RWPE1 (cell line): ENCODE results near the gene VPS52.
"Not testable (repeated sequence)": the region's sequence is repeated elsewhere in the genome, so short reads cannot be mapped to it uniquely, and the experiment has no call there.

ENCODE experiments used
- CTCF ChIA-PET: fragments of 350-600 bp; sonication (Branson Sonifier 250); formaldehyde crosslinking; extraction: SDS; loops from one replicate; lab custom pipeline; 2021; lab: Yijun Ruan, JAX
- POLR2A ChIA-PET: fragments of 400-600 bp; formaldehyde crosslinking; extraction: SDS; loops from one replicate; lab custom pipeline; 2020; ENCODE audit warnings: antibody characterized with exemption; ENCODE audit not compliant: low non-redundant PET; lab: Yijun Ruan, JAX
- DNase-seq: peaks from one replicate; pipeline ENCODE4 v3.0.0; 2012; ENCODE audit warnings: low spot score
- H3K27ac ChIP-seq: fragments of 450-650 bp; 2 replicates; pipeline ENCODE4 v1.5.1; 2017
- CTCF ChIP-seq: fragments of 450-650 bp; conservative IDR thresholded peaks from 2 replicates; pipeline ENCODE4 v1.5.1; 2017; ENCODE audit warnings: low read depth, mild to moderate bottlenecking

The VPS52 gene

GRCh38 chr6:33235221-33235634 lies 36.4 kb downstream of the VPS52 start:
- ChIA-PET CTCF (interaction anchor here (0.6 to 1.4 kb wide), 3 partner anchors 13 to 126 kb away, joined by 4 to 6 read pairs (median 4); no protein-coding TSS in a partner anchor), POLR2A (no interaction called here)
- H3K27ac ChIP-seq, result no peak overlapping the region
- DNase-seq, result no peak
- no peak for TF ChIP-seq CTCF

- POLR2A ChIA-PET, DNase-seq, H3K27ac ChIP-seq: not testable (repeated sequence)
- CTCF ChIA-PET, result interaction anchor here (0.6 to 0.7 kb wide), 4 partner anchors 11 to 186 kb away, joined by 3 to 10 read pairs (median 3); no protein-coding TSS in a partner anchor
These were observed 45.1 kb downstream of the VPS52 start for GRCh38 chr6:33226503-33227120.

GRCh38 chr6:33217681-33218080 lies 54.0 kb downstream of the VPS52 start:
- CTCF ChIA-PET, result no interaction called here
- no peak overlapping the region for H3K27ac ChIP-seq
- DNase-seq, result no peak
- no peak for TF ChIP-seq CTCF
- POLR2A ChIA-PET, result no interaction called here

- DNase-seq, result no peak
- ChIA-PET CTCF (no interaction called here), POLR2A (no interaction called here)
These were observed 54.4 kb downstream of the VPS52 start for GRCh38 chr6:33217246-33217645.

GRCh38 chr6:33216117-33216649 lies 55.5 kb downstream of the VPS52 start:
- DNase-seq, result no peak
- ChIA-PET POLR2A (no interaction called here), CTCF (no interaction called here)
- no peak overlapping the region for H3K27ac ChIP-seq
- no peak for TF ChIP-seq CTCF

More at GRCh38 chr6:33217246-33217645, 54.4 kb downstream of the VPS52 start:
- TF ChIP-seq CTCF, result no peak
- H3K27ac ChIP-seq, result no peak overlapping the region

- DNase-seq, result no peak
- ChIA-PET POLR2A (no interaction called here), CTCF (no interaction called here)
- no peak for TF ChIP-seq CTCF
- no peak overlapping the region for H3K27ac ChIP-seq
These were observed 56.2 kb downstream of the VPS52 start for GRCh38 chr6:33215271-33216116.
